Trophoblast cell (in vitro differentiated cells and primary cell): Measurements from ENCODE around the gene DCAF15.

Source experiments
- DNase-seq, 2 donors: peaks; one replicate each; pipeline ENCODE4 v3.0.0-alpha.2; 2016
- H2AFZ ChIP-seq: 2 replicates; pipeline ENCODE4 v1.6.1; 2013; ENCODE audit warnings: low read length, moderate library complexity, mild to moderate bottlenecking; ENCODE audit not compliant: insufficient read depth, poor library complexity
- H2AK5ac ChIP-seq: 2 replicates; pipeline ENCODE4 v1.6.1; 2013; ENCODE audit warnings: mild to moderate bottlenecking, low read length
- H2BK120ac ChIP-seq: 2 replicates; pipeline ENCODE4 v1.6.1; 2013; ENCODE audit warnings: low read length, mild to moderate bottlenecking, moderate library complexity; ENCODE audit not compliant: insufficient read depth, poor library complexity
- H2BK12ac ChIP-seq: 2 replicates; pipeline ENCODE4 v1.6.1; 2013; ENCODE audit warnings: mild to moderate bottlenecking, low read length, moderate library complexity
- H2BK5ac ChIP-seq: 2 replicates; pipeline ENCODE4 v1.6.1; 2013; ENCODE audit warnings: low read length, low read depth, moderate library complexity, mild to moderate bottlenecking; ENCODE audit not compliant: poor library complexity
- H3K14ac ChIP-seq: 2 replicates; pipeline ENCODE4 v1.6.1; 2013; ENCODE audit warnings: mild to moderate bottlenecking, low read length
- H3K18ac ChIP-seq: 2 replicates; pipeline ENCODE4 v1.6.1; 2013; ENCODE audit warnings: mild to moderate bottlenecking, low read length
- H3K23ac ChIP-seq: 2 replicates; pipeline ENCODE4 v1.6.1; 2013; ENCODE audit warnings: low read length
- H3K27ac ChIP-seq: 2 replicates; pipeline ENCODE4 v1.5.1; 2013; ENCODE audit warnings: low read depth, mild to moderate bottlenecking, inconsistent platforms, low read length, moderate library complexity
- H3K27me3 ChIP-seq: 2 replicates; pipeline ENCODE4 v1.6.1; 2013; ENCODE audit warnings: inconsistent platforms, mild to moderate bottlenecking, low read length, moderate library complexity; ENCODE audit not compliant: insufficient read depth
- H3K36me3 ChIP-seq, 2 experiments: 1 replicate in 1 of 2; 2 replicates in 1 of 2; pipeline ENCODE4 v1.6.1; 2013; ENCODE audit warnings: low read length in 2 of 2, mild to moderate bottlenecking in 2 of 2, moderate library complexity in 1 of 2; ENCODE audit not compliant: insufficient read depth in 2 of 2, control insufficient read depth in 1 of 2
- H3K4ac ChIP-seq: 2 replicates; pipeline ENCODE4 v1.6.1; 2013; ENCODE audit warnings: low read depth, mild to moderate bottlenecking, low read length, moderate library complexity
- H3K4me1 ChIP-seq, 2 experiments: 1 replicate in 1 of 2; 2 replicates in 1 of 2; pipeline ENCODE4 v1.6.1; 2013; ENCODE audit warnings: low read length in 2 of 2, mild to moderate bottlenecking in 2 of 2, moderate library complexity in 1 of 2; ENCODE audit not compliant: insufficient read depth in 2 of 2, control insufficient read depth in 1 of 2
- H3K4me2 ChIP-seq: 2 replicates; pipeline ENCODE4 v1.6.1; 2013; ENCODE audit warnings: inconsistent platforms, mild to moderate bottlenecking, low read length, moderate library complexity
- H3K4me3 ChIP-seq: 2 replicates; pipeline ENCODE4 v1.5.1; 2013; ENCODE audit warnings: mild to moderate bottlenecking, low read depth, low read length, inconsistent platforms
- H3K79me1 ChIP-seq: one replicate; pipeline ENCODE4 v1.6.1; 2013; ENCODE audit warnings: low read length
- H3K79me2 ChIP-seq: 2 replicates; pipeline ENCODE4 v1.6.1; 2013; ENCODE audit warnings: low read length, mild to moderate bottlenecking; ENCODE audit not compliant: control insufficient read depth, insufficient read depth, poor library complexity
- H3K9ac ChIP-seq: 2 replicates; pipeline ENCODE4 v1.6.1; 2013; ENCODE audit warnings: mild to moderate bottlenecking, low read length
- H3K9me3 ChIP-seq: 2 replicates; pipeline ENCODE4 v1.6.1; 2013; ENCODE audit warnings: low read depth, mild to moderate bottlenecking, control low read depth, inconsistent platforms, low read length; ENCODE audit not compliant: insufficient read depth
- H4K12ac ChIP-seq: 2 replicates; pipeline ENCODE4 v1.6.1; 2013; ENCODE audit warnings: low read depth, mild to moderate bottlenecking, low read length, moderate library complexity
- H4K8ac ChIP-seq: 2 replicates; pipeline ENCODE4 v1.6.1; 2013; ENCODE audit warnings: low read depth, mild to moderate bottlenecking, low read length, moderate library complexity
- H4K91ac ChIP-seq: one replicate; pipeline ENCODE4 v1.6.1; 2013; ENCODE audit warnings: low read depth, mild to moderate bottlenecking, low read length, moderate library complexity
- WGBS: extraction: QIAGEN DNeasy Blood & Tissue Kit; methylation state at CpG from one replicate; pipeline ENCODE4 v1.1.7; 2013; ENCODE audit warnings: missing lambda C conversion rate; ENCODE audit not compliant: insufficient read length, insufficient coverage; ENCODE audit errors: extremely low coverage; 5-methylcytosine and 5-hydroxymethylcytosine counted together

Gene DCAF15

DNA sequence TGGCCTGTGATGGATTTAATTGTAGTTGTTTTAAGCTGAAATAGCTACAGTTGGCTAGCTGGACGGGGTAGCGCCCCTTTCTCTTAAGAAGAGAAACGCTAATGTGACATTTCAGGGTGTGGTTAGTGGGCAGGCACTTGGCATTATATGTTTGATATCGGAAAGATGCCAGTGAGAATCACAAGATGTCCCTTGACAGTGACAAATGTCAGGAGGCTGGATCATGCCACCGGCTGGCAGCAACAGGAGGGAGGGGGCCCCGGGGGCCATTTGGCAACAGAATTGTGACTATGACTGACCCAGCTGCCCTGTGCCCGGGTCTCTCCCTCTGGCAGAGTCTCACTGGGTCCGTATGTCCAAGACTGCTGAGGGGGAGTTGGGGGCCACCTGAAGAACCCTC, 4.7 kb downstream of the DCAF15 start:
- Histone ChIP-seq H3K27me3 (no peaks in the 10 kb centered on the region), H3K4me2 (no peak overlapping the region), H2BK120ac (no peak overlapping the region), H2AK5ac (no peak overlapping the region), H2BK5ac (no peak overlapping the region), H3K27ac (no peak overlapping the region), H3K9me3 (no peaks in the 10 kb centered on the region), H4K8ac (no peak overlapping the region), H2AFZ (no peak overlapping the region), H3K36me3 (peaks cover 66 to 70% of the 10 kb centered on the region in 2 experiments), H3K4ac (no peak overlapping the region), H3K23ac (no peak overlapping the region), H3K14ac (no peak overlapping the region), H3K79me1 (peaks cover 2% of the 10 kb centered on the region), H3K79me2 (peaks cover 8% of the 10 kb centered on the region), H4K91ac (no peak overlapping the region), H3K4me1 (peaks cover 6 to 10% of the 10 kb centered on the region in 2 experiments), H2BK12ac (no peak overlapping the region), H3K18ac (no peak overlapping the region), H3K4me3 (no peak overlapping the region), H3K9ac (no peak overlapping the region), H4K12ac (no peak overlapping the region)
- DNase-seq, result no peak
- no CpG with 5 or more reads among the region's 8 CpGs for WGBS

DNA sequence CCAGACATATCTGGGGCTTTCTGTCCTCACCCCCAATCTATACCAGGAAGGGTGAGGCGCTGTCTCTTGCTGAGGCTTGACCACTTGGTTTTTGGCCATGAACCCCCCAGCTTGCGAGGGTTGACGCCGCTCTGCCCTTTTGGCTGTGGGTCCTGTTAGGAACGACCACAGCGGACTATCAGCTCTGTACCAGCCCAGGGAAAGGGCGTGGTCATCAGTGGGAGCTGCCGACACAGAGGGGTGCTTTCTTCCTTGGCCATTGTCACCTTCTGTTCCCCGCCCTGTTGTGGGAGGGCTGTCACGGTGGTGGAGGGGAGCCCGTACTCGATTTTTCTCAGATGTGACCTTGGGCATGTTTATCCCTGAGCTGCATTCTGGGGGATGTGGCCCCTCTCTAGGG, 5.7 kb downstream of the DCAF15 start:
- Histone ChIP-seq H3K36me3 (peaks cover 73 to 74% of the 10 kb centered on the region in 2 experiments), H3K27me3 (no peaks in the 10 kb centered on the region), H2AK5ac (no peak overlapping the region), H3K18ac (no peak overlapping the region), H4K8ac (no peak overlapping the region), H3K4me1 (peaks cover 5 to 8% of the 10 kb centered on the region in 2 experiments), H3K79me2 (peaks cover 4% of the 10 kb centered on the region), H2BK5ac (no peak overlapping the region), H3K4me2 (no peak overlapping the region), H3K27ac (no peak overlapping the region), H2AFZ (no peak overlapping the region), H2BK120ac (no peak overlapping the region), H3K4ac (no peak overlapping the region), H2BK12ac (no peak overlapping the region), H3K4me3 (no peak overlapping the region), H3K79me1 (no peaks in the 10 kb centered on the region), H3K9me3 (no peaks in the 10 kb centered on the region), H4K12ac (no peak overlapping the region), H4K91ac (no peak overlapping the region), H3K14ac (no peak overlapping the region), H3K23ac (no peak overlapping the region), H3K9ac (no peak overlapping the region)
- WGBS, result no CpG with 5 or more reads among the region's 12 CpGs
- no peak for DNase-seq

DNA sequence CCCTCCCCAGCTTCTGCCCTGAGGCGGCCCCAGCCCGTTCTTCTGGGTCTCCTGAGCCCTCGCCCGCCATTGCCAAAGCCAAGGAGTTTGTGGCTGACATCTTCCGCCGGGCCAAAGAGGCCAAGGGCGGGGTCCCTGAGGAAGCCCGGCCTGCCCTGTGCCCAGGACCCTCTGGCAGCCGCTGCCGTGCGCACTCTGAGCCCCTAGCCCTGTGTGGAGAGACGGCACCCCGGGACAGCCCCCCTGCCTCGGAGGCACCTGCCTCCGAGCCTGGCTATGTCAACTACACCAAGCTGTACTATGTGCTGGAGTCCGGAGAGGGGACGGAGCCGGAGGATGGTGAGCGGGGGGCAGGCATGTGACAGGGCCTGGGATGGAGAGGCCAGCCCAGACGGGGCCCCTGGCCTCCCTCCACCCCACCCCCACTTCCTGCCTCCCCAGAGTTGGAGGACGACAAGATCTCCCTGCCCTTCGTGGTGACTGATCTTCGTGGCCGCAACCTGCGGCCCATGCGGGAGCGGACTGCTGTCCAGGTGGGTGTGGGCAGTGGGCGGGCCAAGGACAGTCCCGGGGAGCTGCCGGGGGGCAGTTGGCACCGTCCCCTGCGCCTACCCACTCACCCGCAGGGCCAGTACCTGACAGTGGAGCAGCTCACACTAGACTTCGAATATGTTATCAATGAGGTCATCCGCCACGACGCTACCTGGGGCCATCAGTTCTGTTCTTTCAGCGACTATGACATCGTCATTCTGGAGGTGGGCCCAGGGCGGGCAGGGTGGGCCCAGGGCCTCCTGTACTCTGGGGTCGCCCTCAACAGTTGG, 7.0 kb downstream of the DCAF15 start:
- DNase-seq, result no peak
- H3K23ac ChIP-seq, result no peak overlapping the region
- WGBS, result no CpG with 5 or more reads among the region's 41 CpGs

DNA sequence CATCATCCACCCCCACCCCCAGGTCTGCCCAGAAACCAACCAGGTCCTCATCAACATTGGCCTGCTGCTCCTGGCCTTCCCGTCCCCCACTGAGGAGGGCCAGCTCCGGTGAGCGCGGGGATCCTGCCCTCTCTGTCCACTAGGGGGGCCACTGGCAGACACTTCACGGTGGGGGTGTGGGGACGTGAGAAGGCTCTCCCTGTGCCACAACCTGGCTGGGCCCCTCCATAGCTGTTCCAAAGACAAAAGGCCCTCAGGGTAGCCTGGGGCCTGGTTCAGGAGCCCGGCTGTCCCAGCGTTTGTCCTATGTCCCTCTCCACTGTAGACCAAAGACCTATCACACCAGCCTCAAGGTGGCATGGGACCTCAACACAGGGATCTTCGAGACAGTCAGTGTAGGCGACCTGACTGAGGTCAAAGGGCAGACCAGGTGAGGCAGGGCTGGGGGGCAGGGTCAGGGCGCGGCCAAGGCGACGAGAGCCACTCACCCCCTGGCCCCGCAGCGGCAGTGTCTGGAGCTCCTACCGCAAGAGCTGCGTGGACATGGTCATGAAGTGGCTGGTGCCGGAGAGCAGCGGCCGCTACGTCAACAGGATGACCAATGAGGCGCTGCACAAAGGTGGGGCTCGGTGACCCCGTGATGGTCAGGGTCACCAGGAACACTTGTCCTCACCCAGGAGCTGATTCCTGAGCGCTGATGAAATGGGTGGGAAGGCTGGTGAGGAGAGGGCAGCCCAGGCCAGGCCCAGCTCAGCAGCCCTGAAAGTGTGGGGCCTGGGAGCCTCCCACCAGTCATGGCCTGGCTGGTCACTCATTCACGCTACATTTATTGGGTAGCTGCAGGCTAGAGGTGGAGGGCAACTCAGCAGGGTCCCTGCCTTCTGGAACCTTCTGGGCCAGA, 7.9 kb downstream of the DCAF15 start:
- H3K4ac ChIP-seq, result no peak overlapping the region
- H3K4me2 ChIP-seq, result no peak overlapping the region
- no peaks in the 10 kb centered on the region for H3K79me1 ChIP-seq
- no peak overlapping the region for H3K14ac ChIP-seq
- peak in 1 of 2 donors; percentile 21 for DNase-seq
- no peaks in the 10 kb centered on the region for H3K79me2 ChIP-seq
- H4K8ac ChIP-seq, result no peak overlapping the region
- H3K4me3 ChIP-seq, result no peak overlapping the region
- H3K18ac ChIP-seq, result no peak overlapping the region
- H3K27ac ChIP-seq, result no peak overlapping the region
- no CpG with 5 or more reads among the region's 27 CpGs for WGBS
- no peak overlapping the region for H2BK5ac ChIP-seq
- no peak overlapping the region for H2BK120ac ChIP-seq
- peaks cover 0 to 2% of the 10 kb centered on the region in 2 experiments for H3K4me1 ChIP-seq
- no peak overlapping the region for H4K12ac ChIP-seq
- no peak overlapping the region for H4K91ac ChIP-seq
- no peak overlapping the region for H3K9ac ChIP-seq
- peaks cover 77 to 80% of the 10 kb centered on the region in 2 experiments for H3K36me3 ChIP-seq
- H2AK5ac ChIP-seq, result no peak overlapping the region
- H3K9me3 ChIP-seq, result no peaks in the 10 kb centered on the region
- H3K27me3 ChIP-seq, result no peaks in the 10 kb centered on the region
- H2AFZ ChIP-seq, result no peak overlapping the region
- no peak overlapping the region for H2BK12ac ChIP-seq
- no peak overlapping the region for H3K23ac ChIP-seq

More for the DNA sequence above, 7.0 kb downstream of the DCAF15 start:
- H2BK12ac ChIP-seq, result no peak overlapping the region
- H3K18ac ChIP-seq, result no peak overlapping the region
- H3K4me2 ChIP-seq, result no peak overlapping the region
- H2BK5ac ChIP-seq, result no peak overlapping the region
- H4K8ac ChIP-seq, result no peak overlapping the region
- no peaks in the 10 kb centered on the region for H3K79me2 ChIP-seq
- no peaks in the 10 kb centered on the region for H3K9me3 ChIP-seq
- no peak overlapping the region for H3K9ac ChIP-seq
- no peak overlapping the region for H2AK5ac ChIP-seq
- H3K27me3 ChIP-seq, result no peaks in the 10 kb centered on the region
- no peak overlapping the region for H3K27ac ChIP-seq
- H2AFZ ChIP-seq, result no peak overlapping the region
- peaks cover 79 to 81% of the 10 kb centered on the region in 2 experiments for H3K36me3 ChIP-seq
- H4K12ac ChIP-seq, result no peak overlapping the region
- H3K4me1 ChIP-seq, result peaks cover 0 to 2% of the 10 kb centered on the region in 2 experiments
- no peaks in the 10 kb centered on the region for H3K79me1 ChIP-seq
- H2BK120ac ChIP-seq, result no peak overlapping the region
- no peak overlapping the region for H4K91ac ChIP-seq
- no peak overlapping the region for H3K14ac ChIP-seq
- H3K4me3 ChIP-seq, result no peak overlapping the region
- no peak overlapping the region for H3K4ac ChIP-seq
